HepG2 (cell line): ENCODE data around the gene TLCD3B. TPM values are rescaled to one million over a fixed set of nuclear protein-coding genes. Genes with fewer than 3 reads are reported as not detected.

Experiments
- CSRNP1 ChIP-seq: sonication (generic); formaldehyde crosslinking; IDR thresholded peaks from 2 replicates; pipeline ENCODE4 v1.8.1; 2023; ENCODE audit warnings: mild to moderate bottlenecking, missing genetic modification reagents
- ELK4 ChIP-seq: sonication (generic); formaldehyde crosslinking; IDR thresholded peaks from 2 replicates; pipeline ENCODE4 v1.9.0; 2021; ENCODE audit warnings: missing genetic modification reagents, borderline replicate concordance
- KAT8 ChIP-seq: IDR thresholded peaks from 2 replicates; pipeline ENCODE4 v1.6.1; 2016; ENCODE audit warnings: missing genetic modification reagents, missing compliant biosample characterization
- MEIS2 ChIP-seq: sonication (generic); formaldehyde crosslinking; IDR thresholded peaks from 2 replicates; pipeline ENCODE4 v1.9.0; 2021; ENCODE audit warnings: mild to moderate bottlenecking, missing genetic modification reagents
- RAD21 ChIP-seq: fragments of 450-650 bp; formaldehyde crosslinking; IDR thresholded peaks from 2 replicates; pipeline ENCODE4 v1.5.0; 2020; ENCODE audit warnings: mild to moderate bottlenecking
- SAP130 ChIP-seq: IDR thresholded peaks from 2 replicates; pipeline ENCODE4 v1.6.1; 2016; ENCODE audit warnings: low read depth
- SNAPC4 ChIP-seq: sonication (generic); formaldehyde crosslinking; IDR thresholded peaks from 2 replicates; pipeline ENCODE4 v1.4.0; 2020; ENCODE audit warnings: mild to moderate bottlenecking, missing genetic modification reagents
- TRIM22 ChIP-seq: fragments of 450-650 bp; IDR thresholded peaks from 2 replicates; pipeline ENCODE4 v1.6.1; 2017
- ZNF251 ChIP-seq: sonication (generic); formaldehyde crosslinking; IDR thresholded peaks from 2 replicates; pipeline ENCODE4 v1.9.0; 2021; ENCODE audit warnings: mild to moderate bottlenecking, missing genetic modification reagents
- ZNF362 ChIP-seq: sonication (generic); formaldehyde crosslinking; IDR thresholded peaks from 2 replicates; pipeline ENCODE4 v1.4.0; 2020; ENCODE audit warnings: missing genetic modification reagents, mild to moderate bottlenecking, borderline replicate concordance
- ZNF546 ChIP-seq: sonication (generic); formaldehyde crosslinking; conservative IDR thresholded peaks from 2 replicates; pipeline ENCODE4 v1.8.1; 2023; ENCODE audit warnings: mild to moderate bottlenecking, missing genetic modification reagents
- ZNF609 ChIP-seq: sonication (generic); formaldehyde crosslinking; IDR thresholded peaks from 2 replicates; pipeline ENCODE4 v1.4.0; 2020; ENCODE audit warnings: mild to moderate bottlenecking, missing genetic modification reagents, borderline replicate concordance
- polyA plus RNA-seq, 8 experiments: library from polyadenylated mRNA; depleted of rRNA in 3 of 8; stranded (reverse) in 7 of 8; unstranded in 1 of 8; fragments of >200 nt; fragmentation: Illumina TruSeq in 4 of 8; extraction: Trizol in 4 of 8; gene quantifications; 2 replicates each; pipeline versions ENCODE4 v1.2.1 to v1.2.3, GENCODE V29; 2011 to 2016; ENCODE audit warnings: low read depth in 4 of 8, missing spikeins in 1 of 8, mixed read lengths in 1 of 8; ENCODE audit not compliant: insufficient read depth in 1 of 8
- total RNA-seq, 5 experiments: library from RNA; depleted of rRNA; stranded (reverse); fragments of >200 nt; fragmentation: Illumina TruSeq; extraction: Trizol; gene quantifications; 2 replicates each; pipeline ENCODE4 v1.2.3, GENCODE V29; 2016; ENCODE audit warnings: low read depth in 1 of 5

The TLCD3B gene
- total and polyA plus RNA-seq, 2 of the 13 experiments (the other 11 are each of a cell fraction or from before 2014, with no cell fraction given) = not detected

GRCh38 chr16:30032083-30032819 lies 1.2 kb upstream of the TLCD3B start (continued):
- no peak for TF ChIP-seq SNAPC4 (CRISPR knock-in tag)
- TF ChIP-seq RAD21 (CRISPR knock-in tag) = peak; percentile 85
- TF ChIP-seq ZNF362 (CRISPR knock-in tag) = peak; percentile 31; the same call in 1 of the 2 replicates
- no peak for TF ChIP-seq MEIS2 (CRISPR knock-in tag)
- no peak for TF ChIP-seq ELK4
- TF ChIP-seq ZNF546 (CRISPR knock-in tag) = no peak
- peak; percentile 29; the same call in 1 of the 2 replicates for TF ChIP-seq KAT8
- no peak for TF ChIP-seq CSRNP1 (CRISPR knock-in tag)
- TF ChIP-seq SAP130 (CRISPR knock-in tag) = peak; percentile 51; the same call in 1 of the 2 replicates
- TF ChIP-seq TRIM22 = no peak
- TF ChIP-seq ZNF251 = no peak
- no peak for TF ChIP-seq ZNF609
